ENCODE results near the gene MYD88.
A peak's percentile ranks its signal among the peaks of the same experiment; 100 is the strongest.

MYD88 gene

GRCh38 chr3:38138349-38139190 is at the start of gene MYD88:
MYD88 (plus strand) TSS chr3:38138661; CDS start chr3:38138701, 40 bp downstream.
- peak; percentile 53 for DNase-seq (ENCODE audit: low spot score)

GRCh38 chr3:38089163-38089562 is 49.3 kb upstream of the MYD88 start:
- no peak for DNase-seq (ENCODE audit: low spot score)

DNA sequence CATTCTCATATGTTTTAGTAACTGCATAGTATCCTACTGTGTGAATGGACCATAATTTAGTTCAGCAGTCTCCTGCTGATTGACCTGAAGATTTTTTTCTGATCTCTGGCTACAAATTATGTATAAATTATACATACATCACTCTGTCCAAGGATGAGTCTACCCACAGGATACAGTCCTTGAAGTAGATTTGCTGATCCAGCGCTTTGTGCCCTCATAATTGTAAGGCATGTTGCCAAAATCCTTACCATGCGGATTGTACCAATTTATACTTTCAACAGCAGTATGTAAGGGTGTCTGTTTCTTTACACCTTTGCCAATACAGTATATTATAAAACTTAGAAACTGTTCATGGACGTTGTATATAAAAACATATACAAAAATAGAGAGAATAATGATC is 48.0 kb upstream of the MYD88 start:
- no peak for DNase-seq (ENCODE audit: low spot score)

DNA sequence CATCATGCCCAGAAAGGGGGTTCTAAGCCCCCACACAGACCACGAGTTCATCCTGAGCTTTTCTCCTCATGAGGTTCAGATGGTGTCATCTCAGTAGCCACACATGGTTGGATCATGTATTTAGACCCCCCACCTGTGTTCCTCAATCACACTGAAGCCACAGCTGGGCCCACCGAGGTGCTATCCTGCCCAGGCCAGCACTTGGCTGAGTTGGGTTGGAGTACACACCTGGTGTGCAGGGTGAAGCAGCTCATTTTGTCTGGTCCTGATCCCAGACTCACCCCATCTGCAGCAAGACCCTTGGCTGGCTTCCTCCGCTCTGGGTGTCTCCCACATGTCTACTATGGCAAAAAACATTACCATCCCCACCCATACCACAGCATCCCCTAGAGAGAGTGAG is 43.5 kb upstream of the MYD88 start:
- DNase-seq (ENCODE audit: low spot score), result no peak

DNA sequence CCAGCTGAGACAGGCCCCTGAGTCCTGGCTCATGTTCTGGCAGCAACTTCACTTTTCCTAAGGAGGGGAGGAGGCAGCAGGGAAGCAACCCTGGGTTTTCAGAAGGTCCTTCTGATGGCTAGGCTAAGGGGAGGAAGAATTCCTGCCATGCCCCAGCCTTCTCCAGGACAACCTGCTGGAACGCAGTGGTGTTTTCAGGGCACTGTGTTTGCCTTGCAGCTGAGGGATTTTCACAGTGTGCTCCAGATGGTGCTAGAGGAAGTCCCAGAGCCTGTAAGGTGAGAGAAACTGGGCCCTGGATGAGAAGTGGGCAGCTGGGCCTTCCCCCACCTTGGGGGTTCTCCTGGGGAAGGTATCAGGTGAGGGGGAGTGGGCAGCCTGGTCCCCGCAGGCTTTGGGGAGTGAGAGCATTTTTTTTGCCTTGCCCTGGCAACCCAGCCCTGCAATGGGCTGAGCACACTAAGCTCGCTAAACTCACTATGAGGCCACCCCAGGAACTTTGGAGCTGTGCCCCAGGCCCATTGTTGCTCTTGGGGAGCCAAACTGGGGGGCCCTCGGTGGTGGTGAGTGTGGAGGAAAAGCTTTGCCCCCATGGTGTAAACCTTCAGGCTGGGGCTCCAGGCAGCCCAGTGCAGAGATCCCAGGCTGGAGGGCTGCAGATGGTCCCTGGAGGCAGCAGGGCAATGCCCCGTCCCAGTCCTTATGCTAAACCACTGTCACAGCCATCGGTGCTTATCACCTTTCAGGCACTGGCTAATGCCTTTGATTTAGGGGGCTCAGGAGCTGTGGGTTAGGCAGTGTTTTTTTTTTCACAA is 42.6 kb upstream of the MYD88 start:
- DNase-seq (ENCODE audit: low spot score), result no peak

- no peak for DNase-seq (ENCODE audit: low spot score)
These were observed 40.8 kb upstream of the MYD88 start for GRCh38 chr3:38097446-38098375.

- no peak for DNase-seq (ENCODE audit: low spot score)
These were observed 40.1 kb upstream of the MYD88 start for GRCh38 chr3:38098376-38098723.

DNA sequence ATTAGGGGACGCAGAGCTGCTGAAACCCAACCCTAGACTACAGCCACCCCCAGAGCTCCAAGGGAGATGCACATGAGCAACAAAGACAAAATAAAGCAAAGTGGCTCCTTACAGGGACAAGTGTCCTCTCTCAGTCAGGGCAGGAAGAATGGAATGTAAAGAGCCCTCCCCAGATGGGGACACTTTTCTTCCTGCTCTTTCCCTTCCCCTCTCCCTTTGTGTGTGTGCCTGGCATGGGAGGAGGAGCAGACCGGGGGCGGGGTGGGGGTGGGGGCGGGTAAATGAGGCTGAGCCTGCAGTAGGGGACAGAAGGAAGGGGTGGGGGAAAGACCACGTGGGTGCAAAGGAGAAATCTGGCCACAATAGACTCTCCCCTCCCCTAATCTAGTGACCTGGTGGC is 38.9 kb upstream of the MYD88 start:
- no peak for DNase-seq (ENCODE audit: low spot score)

DNA sequence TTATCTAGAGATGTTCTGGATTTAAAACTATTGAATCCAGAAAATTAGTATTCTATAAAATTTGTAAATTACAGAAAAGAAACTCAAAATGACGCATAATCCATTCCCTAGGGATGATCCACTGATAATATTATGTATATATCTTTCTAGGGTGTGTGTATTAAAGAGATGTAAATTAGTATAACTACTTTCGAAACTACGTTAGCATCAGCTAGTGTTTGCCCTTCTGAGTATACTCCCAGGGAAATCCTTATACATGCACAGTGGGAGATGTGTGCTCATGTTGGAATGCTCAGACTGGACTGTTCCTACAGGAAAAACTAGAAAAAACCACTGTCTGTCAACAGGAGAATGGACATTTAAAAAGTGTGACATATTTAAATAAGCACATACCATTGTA is 38.0 kb upstream of the MYD88 start:
- DNase-seq (ENCODE audit: low spot score), result no peak

- no peak for DNase-seq (ENCODE audit: low spot score)
These were observed 36.5 kb upstream of the MYD88 start for GRCh38 chr3:38101811-38102443.

DNA sequence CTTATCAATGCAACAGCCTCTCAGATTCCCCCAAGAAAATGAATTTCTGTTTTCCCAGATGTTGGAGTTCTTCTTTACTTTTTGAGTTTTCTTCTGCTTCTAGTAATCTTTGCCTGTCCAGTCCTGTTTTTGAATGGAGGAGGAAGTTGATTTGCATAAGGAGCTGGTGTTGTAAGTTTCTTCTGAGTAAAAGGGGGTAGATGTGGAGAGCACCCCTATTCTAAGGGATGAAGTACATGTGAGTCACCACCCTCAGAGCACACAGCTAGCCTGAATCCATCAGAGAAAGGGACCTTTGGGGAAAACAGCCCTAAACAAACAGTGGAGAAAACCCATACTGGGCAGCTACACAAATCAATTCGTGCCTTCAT is 36.0 kb upstream of the MYD88 start:
- DNase-seq (ENCODE audit: low spot score), result no peak

GRCh38 chr3:38105525-38105924 is 32.9 kb upstream of the MYD88 start:
- DNase-seq (ENCODE audit: low spot score), result no peak

DNA sequence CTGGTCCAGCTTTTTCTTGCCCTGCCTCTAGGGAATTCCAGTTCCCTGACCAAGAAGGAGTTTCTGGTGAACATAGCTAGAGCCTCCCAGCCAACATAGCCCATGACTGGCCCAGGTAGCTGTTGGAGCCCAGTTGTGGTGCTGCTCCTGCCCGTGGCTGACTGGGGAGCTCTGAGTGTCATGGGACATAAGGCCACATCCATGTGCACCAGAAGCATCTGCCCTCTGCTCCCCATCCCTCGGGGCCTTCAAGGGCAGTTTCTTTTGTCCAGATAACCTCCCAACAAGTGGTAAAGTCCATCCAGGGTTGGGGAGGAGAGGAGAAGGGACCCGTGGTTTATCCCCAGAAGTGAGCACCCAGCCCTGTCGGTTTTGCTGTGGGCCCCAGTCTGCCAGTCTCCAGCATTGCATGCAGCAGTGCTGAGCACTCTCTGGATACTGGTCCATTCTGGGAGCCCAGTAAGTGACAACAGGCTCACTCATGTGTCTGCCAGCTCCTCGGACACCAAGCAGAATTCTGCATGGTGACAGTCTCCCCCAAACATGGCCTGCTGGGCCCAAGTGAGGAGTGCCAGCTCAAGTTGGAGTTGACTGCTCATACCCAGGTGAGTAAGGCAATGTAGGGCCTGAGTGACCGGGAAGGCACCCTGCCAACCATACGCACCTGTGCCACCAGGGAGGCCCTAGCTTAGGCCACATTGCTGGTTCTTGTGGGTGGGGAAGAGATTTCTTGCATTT is 30.4 kb upstream of the MYD88 start:
- DNase-seq (ENCODE audit: low spot score), result no peak

GRCh38 chr3:38108649-38109579 is 29.5 kb upstream of the MYD88 start:
- no peak for DNase-seq (ENCODE audit: low spot score)

- DNase-seq (ENCODE audit: low spot score), result no peak
These were observed 28.7 kb upstream of the MYD88 start for GRCh38 chr3:38109580-38110313.

GRCh38 chr3:38110314-38111050 is 28.0 kb upstream of the MYD88 start:
- DNase-seq (ENCODE audit: low spot score), result no peak

DNA sequence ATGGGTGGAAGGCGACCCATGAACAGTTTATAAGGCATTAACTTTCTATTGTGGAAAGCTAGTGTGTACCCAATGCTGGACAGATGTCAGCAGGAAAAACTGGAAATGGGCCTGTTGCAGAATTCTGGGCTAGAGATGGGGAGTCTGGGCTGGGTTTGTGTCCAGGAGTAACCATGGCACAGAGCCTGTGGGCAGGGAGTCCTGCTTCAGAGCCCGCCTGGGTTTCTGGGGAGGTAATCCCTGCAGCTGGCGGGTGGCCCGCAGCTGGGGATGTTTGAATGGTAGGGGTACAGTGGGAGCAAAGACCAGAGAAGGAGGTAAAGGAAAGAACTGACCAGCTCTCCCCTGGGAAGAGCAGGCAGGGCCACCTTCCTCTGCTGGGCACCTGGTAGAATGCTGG is 27.3 kb upstream of the MYD88 start:
- DNase-seq (ENCODE audit: low spot score), result no peak

DNA sequence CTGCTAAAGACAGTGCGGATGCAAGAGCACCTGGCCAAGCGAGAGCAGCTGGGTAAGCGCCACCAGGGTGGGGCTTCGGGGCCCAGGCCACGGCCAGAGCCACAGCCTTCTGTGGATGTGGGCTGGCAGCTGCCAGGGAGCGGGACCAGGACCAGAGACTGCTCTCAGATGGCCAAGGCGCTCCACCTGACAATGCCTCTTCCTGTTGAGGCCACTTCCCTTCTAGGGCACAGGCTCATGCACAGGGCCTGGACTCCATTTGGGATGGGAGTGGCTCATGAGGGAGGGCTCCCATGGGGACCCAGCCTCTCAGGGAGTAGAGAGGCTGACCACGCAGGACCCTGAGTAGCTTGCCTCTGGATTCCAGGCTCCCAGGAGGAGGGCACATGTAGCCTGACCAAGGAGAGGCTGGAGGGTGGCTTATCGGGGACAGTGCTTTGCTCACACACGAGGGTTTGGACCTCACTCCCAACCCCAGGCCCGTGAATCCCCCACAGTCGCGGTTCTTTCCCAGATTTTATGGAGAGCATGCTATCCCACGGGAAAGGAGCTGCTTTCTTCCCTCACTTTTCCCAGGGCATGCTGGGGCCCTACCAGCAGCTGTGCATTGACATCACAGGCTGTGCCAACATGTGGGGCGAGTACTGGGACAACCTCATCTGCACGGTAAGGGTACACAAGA is 26.6 kb upstream of the MYD88 start:
- DNase-seq (ENCODE audit: low spot score), result no peak

Measured in COLO829 (cell line).